Mucosa of rectum (tissue), 2 donors: ENCODE measurements around the gene USO1.
"Not testable (repeated sequence)": the region's sequence is repeated elsewhere in the genome, so short reads cannot be mapped to it uniquely, and the experiment has no call there.

Experiments
- H3K27ac ChIP-seq, 2 donors: one replicate each; pipeline ENCODE4 v1.7.0; 2013; ENCODE audit warnings: inconsistent platforms in 2 of 2, low read depth in 2 of 2, low read length in 2 of 2
- H3K27me3 ChIP-seq, 2 donors: one replicate each; pipeline ENCODE4 v1.7.0; 2013; ENCODE audit warnings: low read length in 2 of 2; ENCODE audit not compliant: control insufficient read depth in 2 of 2, insufficient read depth in 2 of 2
- H3K36me3 ChIP-seq, 2 donors: one replicate each; pipeline ENCODE4 v1.7.0; 2013; ENCODE audit warnings: low read length in 2 of 2; ENCODE audit not compliant: control insufficient read depth in 2 of 2, insufficient read depth in 2 of 2
- H3K4me1 ChIP-seq, 2 donors: one replicate each; pipeline ENCODE4 v1.7.0; 2013; ENCODE audit warnings: low read length in 2 of 2, mild to moderate bottlenecking in 1 of 2; ENCODE audit not compliant: control insufficient read depth in 2 of 2, insufficient read depth in 2 of 2
- H3K4me3 ChIP-seq, 2 donors: one replicate each; pipeline ENCODE4 v1.7.0; 2013; ENCODE audit warnings: low read length in 2 of 2
- H3K9ac ChIP-seq, 2 donors: one replicate each; pipeline ENCODE4 v1.7.0; 2013; ENCODE audit warnings: low read length in 2 of 2, low read depth in 1 of 2, mild to moderate bottlenecking in 1 of 2
- H3K9me3 ChIP-seq, 2 donors: one replicate each; pipeline ENCODE4 v1.7.0; 2013; ENCODE audit warnings: low read length in 2 of 2; ENCODE audit not compliant: control insufficient read depth in 2 of 2
- donor health status: healthy.
- donor health status: Normal muscosa, but diverticular disease.

Gene USO1

GRCh38 chr4:75831856-75832405 lies 107.6 kb downstream of the USO1 start:
- H3K27me3 ChIP-seq, result no peaks in the 10 kb centered on the region
- H3K4me3 ChIP-seq, result no peak overlapping the region
- no peaks in the 10 kb centered on the region for H3K9me3 ChIP-seq
- no peaks in the 10 kb centered on the region for H3K36me3 ChIP-seq
- no peaks in the 10 kb centered on the region for H3K4me1 ChIP-seq
- no peak overlapping the region for H3K9ac ChIP-seq
- no peak overlapping the region for H3K27ac ChIP-seq

GRCh38 chr4:75834095-75834771 lies 109.9 kb downstream of the USO1 start:
- Histone ChIP-seq H3K36me3 (no peaks in the 10 kb centered on the region), H3K9ac (no peak overlapping the region), H3K9me3 (no peaks in the 10 kb centered on the region), H3K27ac (no peak overlapping the region), H3K4me3 (no peak overlapping the region), H3K4me1 (no peaks in the 10 kb centered on the region), H3K27me3 (no peaks in the 10 kb centered on the region)

- no peaks in the 10 kb centered on the region for H3K27me3 ChIP-seq
- no peak overlapping the region for H3K27ac ChIP-seq
- no peaks in the 10 kb centered on the region for H3K4me1 ChIP-seq
- H3K4me3 ChIP-seq, result no peak overlapping the region
- no peaks in the 10 kb centered on the region for H3K36me3 ChIP-seq
- no peak overlapping the region for H3K9ac ChIP-seq
- no peaks in the 10 kb centered on the region for H3K9me3 ChIP-seq
These were observed 110.4 kb downstream of the USO1 start for GRCh38 chr4:75834772-75835154.

GRCh38 chr4:75841641-75842520 lies 117.5 kb downstream of the USO1 start:
- H3K4me3 ChIP-seq, result no peak overlapping the region
- no peaks in the 10 kb centered on the region for H3K9me3 ChIP-seq
- H3K36me3 ChIP-seq, result no peaks in the 10 kb centered on the region
- H3K27ac ChIP-seq, result no peak overlapping the region
- no peaks in the 10 kb centered on the region for H3K4me1 ChIP-seq
- H3K27me3 ChIP-seq, result no peaks in the 10 kb centered on the region
- H3K9ac ChIP-seq, result no peak overlapping the region

- no peaks in the 10 kb centered on the region for H3K9me3 ChIP-seq
- no peak overlapping the region for H3K27ac ChIP-seq
- no peaks in the 10 kb centered on the region for H3K36me3 ChIP-seq
- H3K27me3 ChIP-seq, result no peaks in the 10 kb centered on the region
- H3K9ac ChIP-seq, result no peak overlapping the region
- no peaks in the 10 kb centered on the region for H3K4me1 ChIP-seq
- H3K4me3 ChIP-seq, result no peak overlapping the region
These were observed 119.2 kb downstream of the USO1 start for GRCh38 chr4:75843596-75843995.

- Histone ChIP-seq H3K4me1 (no peaks in the 10 kb centered on the region), H3K9me3 (no peaks in the 10 kb centered on the region), H3K27me3 (no peaks in the 10 kb centered on the region), H3K27ac (no peak overlapping the region), H3K9ac (no peak overlapping the region), H3K4me3 (no peak overlapping the region), H3K36me3 (no peaks in the 10 kb centered on the region)
These were observed 119.8 kb downstream of the USO1 start for GRCh38 chr4:75844151-75844662.

GRCh38 chr4:75845992-75846391 lies 121.6 kb downstream of the USO1 start:
- Histone ChIP-seq H3K36me3 (no peaks in the 10 kb centered on the region), H3K27ac (no peak overlapping the region), H3K9ac (no peak overlapping the region), H3K9me3 (no peaks in the 10 kb centered on the region), H3K4me3 (no peak overlapping the region), H3K27me3 (no peaks in the 10 kb centered on the region), H3K4me1 (no peaks in the 10 kb centered on the region)

GRCh38 chr4:75848171-75848760 lies 123.9 kb downstream of the USO1 start:
- not testable (repeated sequence) for H3K4me3 ChIP-seq, H3K4me1 ChIP-seq, H3K9ac ChIP-seq, H3K36me3 ChIP-seq, H3K27me3 ChIP-seq, H3K9me3 ChIP-seq, H3K27ac ChIP-seq

GRCh38 chr4:75848891-75849290 lies 124.5 kb downstream of the USO1 start:
- no peak overlapping the region for H3K9ac ChIP-seq
- no peak overlapping the region for H3K4me3 ChIP-seq
- H3K4me1 ChIP-seq, result no peaks in the 10 kb centered on the region
- no peaks in the 10 kb centered on the region for H3K36me3 ChIP-seq
- H3K27ac ChIP-seq, result no peak overlapping the region
- H3K27me3 ChIP-seq, result no peaks in the 10 kb centered on the region
- no peaks in the 10 kb centered on the region for H3K9me3 ChIP-seq

GRCh38 chr4:75849461-75849860 lies 125.1 kb downstream of the USO1 start:
- no peak overlapping the region for H3K4me3 ChIP-seq
- no peak overlapping the region for H3K9ac ChIP-seq
- H3K27ac ChIP-seq, result no peak overlapping the region
- H3K9me3 ChIP-seq, result no peaks in the 10 kb centered on the region
- H3K27me3 ChIP-seq, result no peaks in the 10 kb centered on the region
- no peaks in the 10 kb centered on the region for H3K36me3 ChIP-seq
- H3K4me1 ChIP-seq, result no peaks in the 10 kb centered on the region
